HG03575 (cell line): ENCODE data around the gene CCL4.
"Not testable (repeated sequence)": the region's sequence is repeated elsewhere in the genome, so short reads cannot be mapped to it uniquely, and the experiment has no call there.

Experiments used
- ATAC-seq: cut with Tn5 transposase; IDR thresholded peaks from one replicate; pipeline ENCODE4 v1.9.1; 2021; ENCODE audit not compliant: unreplicated experiment, insufficient number of reproducible peaks, low FRiP score; ENCODE audit errors: extremely low read depth

Gene CCL4

DNA sequence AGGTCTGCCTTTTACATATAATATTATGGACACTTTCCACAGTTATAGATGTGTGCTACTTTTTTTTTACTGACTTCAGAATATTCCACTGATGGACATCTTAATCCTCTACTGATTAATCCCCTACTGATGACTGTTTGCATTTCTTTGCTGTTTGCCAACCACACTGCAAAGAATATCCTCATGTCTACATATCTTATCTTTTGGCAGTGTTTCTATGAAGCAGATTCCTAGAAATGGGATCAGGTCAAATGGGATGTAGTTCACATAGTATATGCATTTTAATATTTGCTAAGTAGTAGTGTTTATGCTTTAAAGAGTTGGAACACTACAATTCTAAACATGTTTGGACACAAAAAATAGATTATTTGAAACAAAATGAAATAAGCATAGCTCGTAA is 16.8 kb upstream of the CCL4 start:
- ATAC-seq: no peak

DNA sequence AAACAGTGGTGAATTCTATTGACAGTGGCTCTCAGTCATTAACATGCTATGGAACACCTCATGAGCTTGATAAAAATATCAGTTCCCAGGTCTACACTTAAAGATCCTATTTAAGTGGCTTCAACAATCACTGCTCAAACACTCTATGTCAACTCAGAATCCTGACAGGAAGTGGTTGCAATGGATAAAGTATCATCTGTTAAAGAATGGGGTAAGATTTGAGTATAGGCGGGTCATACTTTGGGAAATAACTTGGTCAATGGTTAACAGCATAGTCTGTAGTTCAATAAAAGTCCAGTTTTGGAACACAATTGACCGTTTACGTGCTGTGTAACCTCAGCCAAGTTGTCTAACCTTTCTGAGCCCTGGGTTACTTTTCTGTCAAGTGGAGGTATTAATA is 16.2 kb upstream of the CCL4 start:
- not testable (repeated sequence) for ATAC-seq

DNA sequence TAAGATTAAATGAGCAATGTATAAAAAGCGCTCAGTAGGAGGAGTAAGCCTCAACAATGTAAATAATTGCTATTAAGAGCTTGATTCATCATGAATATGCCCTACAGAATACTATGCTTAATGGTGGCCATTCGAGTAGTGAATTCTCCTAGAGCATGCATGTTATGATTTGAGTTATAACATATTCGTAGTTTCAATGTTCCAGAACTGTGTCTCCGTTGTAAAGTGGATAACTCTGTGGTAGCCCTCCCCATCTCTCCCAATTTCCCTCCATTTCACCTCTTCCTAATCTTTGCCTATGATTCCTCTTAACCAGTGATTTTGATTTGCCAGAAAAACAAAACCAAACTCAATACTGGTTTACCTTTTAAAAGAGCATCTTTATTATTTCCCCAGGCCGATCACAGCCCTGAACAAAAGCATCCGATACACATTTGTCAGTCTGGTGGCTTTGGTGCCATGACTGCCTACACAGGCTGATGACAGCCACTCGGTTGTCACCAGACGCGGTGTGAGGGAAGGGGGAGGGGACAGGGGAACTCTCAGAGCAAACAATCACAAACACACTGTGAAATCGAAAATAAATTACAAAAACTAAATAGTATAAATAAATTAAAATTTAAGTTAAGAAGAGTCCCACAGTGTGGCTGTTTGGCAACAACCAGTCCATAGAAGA is 15.6 kb upstream of the CCL4 start:
- ATAC-seq: not testable (repeated sequence)

DNA sequence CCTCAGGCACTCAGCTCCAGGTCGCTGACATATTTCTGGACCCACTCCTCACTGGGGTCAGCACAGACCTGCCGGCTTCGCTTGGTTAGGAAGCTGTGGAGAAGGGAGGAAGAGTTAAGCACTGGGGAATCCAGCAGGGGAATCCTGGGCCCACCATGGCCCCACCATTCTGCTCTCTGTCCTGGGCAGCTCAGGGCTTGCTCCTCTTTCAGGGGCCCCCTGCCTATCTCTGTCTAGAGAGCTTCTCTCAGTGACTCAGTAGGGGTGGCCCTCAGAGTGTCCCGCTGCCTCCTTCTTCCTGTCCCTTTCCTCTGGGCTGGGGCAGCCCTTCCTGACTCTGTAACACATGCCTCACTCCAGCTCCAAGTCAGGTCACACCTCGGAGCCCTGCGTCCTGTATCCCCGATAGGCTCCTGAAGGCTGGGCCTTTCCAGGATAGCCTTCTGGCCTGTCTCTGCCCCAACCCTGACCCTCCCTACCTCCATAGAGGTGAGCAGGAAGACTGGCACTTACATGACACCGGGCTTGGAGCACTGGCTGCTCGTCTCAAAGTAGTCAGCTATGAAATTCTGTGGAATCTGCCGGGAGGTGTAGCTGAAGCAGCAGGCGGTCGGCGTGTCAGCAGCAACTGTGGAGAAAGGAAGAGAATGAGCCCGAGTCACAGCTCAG is 14.8 kb upstream of the CCL4 start:
- no peak for ATAC-seq

DNA sequence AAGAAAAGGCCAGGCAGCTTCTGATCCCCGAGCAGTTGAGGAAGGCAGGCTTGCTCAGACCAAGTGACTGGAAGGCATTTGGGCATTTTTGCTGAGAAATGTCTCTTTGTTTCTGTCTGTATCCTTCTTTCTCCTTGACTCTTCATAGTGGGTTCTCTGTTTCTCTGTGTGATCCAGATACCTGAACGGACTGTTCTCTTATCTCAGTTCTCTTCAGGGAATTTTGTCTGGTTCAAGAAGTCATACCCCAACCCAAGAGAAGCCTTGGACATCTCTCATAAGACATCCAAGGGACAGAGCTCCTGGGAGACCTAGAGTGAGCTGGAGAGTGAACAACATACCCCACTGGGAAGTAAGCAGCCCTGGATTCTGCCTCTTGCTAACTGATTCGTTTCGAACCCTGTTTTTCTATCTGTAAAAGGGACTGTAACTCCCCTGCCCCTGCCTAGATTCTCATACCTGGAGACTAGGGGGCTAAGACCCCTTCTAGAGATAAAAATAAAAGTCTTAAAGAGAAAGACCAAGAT is 14.2 kb upstream of the CCL4 start:
- no peak for ATAC-seq

DNA sequence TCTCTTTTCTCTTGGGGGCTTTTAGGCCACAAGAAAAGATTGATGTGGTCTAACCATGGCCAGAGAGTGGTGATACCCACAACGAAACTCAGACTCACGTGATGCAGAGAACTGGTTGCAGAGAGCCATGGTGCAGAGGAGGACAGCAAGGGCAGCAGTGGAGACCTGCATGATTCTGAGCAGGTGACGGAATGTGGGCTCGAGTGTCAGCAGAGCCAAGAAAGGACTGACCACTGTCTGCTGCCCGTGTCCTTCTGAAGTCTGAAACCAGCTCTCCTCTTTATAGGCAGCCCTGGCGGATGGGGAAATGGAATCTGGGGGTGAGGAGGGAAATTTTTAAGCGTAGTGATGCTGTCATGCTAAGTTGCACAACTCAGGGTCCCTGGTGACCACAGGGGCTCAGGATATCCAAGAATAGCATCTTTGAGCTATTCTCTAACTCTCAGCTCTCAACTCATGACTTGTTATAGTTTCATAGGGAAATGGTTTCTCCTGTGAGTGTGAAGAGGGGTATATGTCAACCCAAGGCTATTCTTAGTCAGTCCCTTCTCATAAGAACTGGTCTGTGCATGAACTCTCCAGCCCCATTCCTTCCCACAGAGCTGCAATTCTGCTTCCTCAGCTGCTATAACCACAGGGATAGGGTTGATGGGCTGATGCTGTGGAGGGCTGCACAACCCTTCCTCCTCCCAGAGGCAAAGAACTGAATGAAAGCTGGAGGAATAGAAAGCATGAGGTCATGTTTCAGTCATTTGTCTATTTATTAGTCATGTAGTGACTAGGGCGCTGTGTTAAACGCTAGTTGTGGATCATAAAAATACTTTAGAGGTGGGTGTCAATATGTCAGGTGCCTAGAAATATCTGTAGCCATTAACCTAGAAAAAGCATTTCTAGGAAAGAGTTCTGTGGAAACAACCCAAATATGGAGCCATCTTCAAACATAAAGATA is 13.5 kb upstream of the CCL4 start, which contains the start of gene CCL3:
CCL3 (minus strand) TSS at position 256 of the 949 bp plus-strand sequence; CDS start at position 171, 85 bp downstream.
- ATAC-seq: peak; percentile 35

DNA sequence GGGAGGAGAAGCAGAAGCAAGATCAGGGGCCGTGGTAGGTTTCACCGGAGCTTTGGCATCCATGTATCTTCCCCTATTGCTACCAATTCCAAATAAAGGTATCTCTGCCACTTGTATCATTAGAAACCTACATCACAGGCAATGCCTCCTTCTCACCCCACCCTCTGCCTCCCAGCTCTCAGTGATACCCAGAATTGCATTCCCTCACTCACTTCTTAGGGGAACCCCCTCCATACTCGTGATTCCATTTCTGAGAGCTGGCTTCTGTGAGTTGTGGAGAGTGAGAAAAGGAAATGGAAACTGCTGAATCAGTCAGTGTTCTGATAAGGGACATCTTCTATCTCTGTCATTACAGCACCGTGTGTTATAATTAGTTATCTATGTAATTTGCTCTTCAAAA is 11.4 kb upstream of the CCL4 start:
- no peak for ATAC-seq

DNA sequence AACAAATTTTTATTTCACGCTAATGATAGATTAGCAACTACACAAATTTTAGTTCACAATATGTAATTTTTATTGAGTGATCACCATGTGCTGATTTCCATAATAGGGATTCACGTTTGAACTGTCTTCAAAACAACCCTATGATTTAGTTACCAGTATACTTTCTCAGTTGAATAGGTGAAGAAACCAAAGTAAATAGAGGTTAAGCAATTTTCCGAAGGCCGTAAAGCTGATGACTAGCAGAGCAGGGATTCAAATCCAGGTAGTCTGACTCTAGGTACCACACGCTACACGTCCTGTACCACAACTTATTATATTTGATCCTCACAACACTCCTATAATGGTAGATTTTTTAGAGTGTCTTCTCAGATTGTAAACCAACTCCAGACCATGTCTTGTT is 10.9 kb upstream of the CCL4 start:
- not testable (repeated sequence) for ATAC-seq

DNA sequence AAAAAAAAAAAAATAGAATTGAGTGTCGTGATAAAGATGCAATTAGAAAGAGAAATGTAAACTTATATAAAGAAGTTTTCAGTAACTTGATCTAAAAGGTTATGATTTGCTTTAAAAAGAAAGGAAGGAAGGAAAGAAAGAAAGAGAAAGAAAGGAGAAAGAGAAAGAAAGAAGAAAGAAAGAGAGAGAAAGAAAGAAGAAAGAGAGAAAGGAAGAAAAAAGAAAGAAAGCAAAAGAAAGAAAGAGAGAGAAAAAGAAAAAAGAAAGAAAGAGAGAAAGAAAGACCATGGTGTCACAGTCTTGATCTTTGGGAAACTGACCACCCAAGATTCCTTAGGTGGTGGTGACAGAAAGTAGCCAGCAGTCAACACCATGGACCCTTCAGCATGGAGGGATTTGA is 9.4 kb upstream of the CCL4 start:
- ATAC-seq: no peak

DNA sequence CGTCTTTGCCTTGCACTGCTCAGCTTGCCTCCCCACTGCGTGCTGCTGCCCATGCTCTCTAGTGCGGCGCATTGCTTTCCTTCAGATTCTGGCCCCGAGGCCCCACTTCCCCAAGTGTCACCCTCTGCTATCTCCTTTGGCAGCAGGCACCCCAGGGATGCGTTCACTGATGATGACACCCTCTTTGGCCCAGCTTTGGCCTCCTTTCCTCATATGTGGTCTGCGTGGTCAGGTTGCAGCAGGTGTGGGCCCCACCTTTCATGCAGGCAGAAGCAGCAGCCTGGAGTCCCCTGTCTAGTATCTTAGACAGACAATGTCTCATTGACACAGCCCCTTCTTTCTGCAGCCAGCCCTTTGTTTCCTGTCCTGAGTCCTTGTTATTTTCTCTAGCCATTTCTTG is 8.9 kb upstream of the CCL4 start:
- ATAC-seq: no peak

DNA sequence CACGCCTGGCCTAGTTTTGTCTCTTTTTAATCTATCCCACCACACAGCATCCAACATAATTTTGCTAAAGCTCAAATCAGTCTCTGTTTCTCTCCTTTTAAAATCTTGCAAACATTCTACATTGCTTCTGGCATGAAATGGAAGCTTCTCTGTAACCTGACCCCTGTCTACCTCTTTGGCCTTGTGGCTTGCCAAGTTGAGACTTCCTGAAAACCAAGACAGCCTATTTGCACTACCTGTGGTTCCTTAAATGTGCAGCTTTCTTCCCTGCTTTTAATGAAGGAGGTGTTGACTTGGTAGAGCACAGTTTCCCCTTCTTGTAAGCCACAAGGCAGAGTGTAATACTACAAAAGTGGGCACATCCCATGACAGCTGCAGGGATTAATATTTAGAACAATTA is 7.6 kb upstream of the CCL4 start:
- ATAC-seq: no peak

DNA sequence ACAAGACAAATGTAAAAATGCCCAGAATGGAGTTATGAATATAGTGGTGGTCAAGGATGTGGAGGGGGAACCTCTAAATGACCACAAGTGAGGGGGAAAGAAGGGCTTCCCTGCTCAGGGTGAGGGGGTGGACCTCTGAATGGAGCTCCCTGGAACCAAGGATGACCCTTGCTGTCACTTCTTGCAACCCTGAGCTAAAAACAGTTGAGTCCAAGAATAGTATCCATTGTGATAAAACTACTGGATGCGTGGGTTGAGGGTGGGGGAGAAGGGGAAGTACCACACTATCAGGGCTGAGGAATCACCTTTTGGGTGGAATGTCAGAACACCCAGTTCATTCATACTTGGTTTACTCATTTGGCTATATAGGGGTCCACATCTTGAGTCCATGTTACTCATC is 4.6 kb upstream of the CCL4 start:
- ATAC-seq: not testable (repeated sequence)

DNA sequence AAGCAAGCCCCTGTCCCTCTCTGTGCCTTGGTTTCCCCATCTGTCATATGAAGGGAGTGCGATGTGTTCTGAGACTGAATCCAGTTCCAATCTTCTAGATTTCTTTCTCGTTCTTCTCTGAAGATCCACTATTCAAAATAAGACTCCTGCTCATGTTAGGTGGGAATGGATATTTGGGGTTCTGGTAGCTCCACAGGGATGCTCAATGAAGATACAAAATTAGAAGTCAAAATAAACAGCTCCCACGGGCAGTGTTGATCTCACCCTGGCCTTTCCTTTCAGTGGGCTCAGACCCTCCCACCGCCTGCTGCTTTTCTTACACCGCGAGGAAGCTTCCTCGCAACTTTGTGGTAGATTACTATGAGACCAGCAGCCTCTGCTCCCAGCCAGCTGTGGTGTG is 619 bp downstream of the CCL4 start:
- ATAC-seq: not testable (repeated sequence)

DNA sequence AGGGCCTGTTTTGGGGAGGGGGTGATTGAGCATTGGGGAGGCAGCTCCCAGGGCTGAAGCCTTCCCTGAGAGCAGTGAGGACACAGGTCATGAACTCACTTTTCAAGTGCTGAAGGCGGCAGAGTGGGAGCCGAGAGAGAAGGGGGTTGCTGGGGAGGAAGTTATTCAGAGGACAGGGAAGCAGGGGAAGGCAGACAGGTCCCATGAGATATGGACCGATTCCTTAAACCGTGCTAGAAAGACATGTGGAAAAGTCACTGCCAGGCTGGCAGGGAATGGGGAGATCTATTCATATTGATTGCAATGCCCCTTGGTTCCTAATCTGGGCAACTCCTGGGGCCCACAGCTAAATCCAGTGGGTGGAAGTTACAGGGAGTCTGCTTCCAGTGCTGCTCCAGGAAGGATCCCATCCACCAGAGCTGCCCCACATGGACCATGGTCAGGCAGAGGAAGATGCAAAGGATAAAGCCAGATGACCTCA is 1.1 kb downstream of the CCL4 start:
- ATAC-seq: no peak

DNA sequence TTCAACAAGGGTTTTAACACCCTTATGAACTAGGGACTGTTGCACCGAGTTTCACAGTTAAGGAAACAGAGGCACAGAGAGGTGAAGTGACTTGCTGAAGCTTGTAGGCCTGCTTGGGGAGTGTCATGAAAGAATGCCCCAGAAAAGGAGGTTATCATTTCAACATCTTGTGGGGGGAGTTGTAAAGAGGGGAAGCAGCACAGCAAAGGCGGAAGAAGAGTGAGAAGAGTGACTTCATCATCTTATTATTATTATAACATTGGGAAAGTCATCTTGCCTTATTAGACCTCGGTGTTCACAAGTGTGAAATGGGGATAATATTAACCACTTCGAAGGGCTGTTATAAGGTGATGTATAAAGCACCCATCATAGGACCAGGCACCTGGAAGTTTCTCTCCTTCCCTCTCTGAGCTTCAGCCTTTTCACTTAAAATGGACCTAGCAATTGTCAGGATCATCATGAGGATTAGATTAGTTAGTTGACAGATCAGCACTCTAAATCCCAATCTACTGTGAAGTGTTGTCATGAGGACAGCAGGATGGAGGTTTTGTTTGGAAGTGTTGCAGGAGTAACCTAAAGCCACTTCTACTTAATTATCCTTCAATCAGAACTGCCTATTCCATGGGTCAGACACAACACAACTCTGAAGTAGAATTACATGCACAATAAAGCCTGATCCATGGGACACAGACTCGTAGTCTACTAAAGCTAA is 2.3 kb downstream of the CCL4 start:
- ATAC-seq: no peak

DNA sequence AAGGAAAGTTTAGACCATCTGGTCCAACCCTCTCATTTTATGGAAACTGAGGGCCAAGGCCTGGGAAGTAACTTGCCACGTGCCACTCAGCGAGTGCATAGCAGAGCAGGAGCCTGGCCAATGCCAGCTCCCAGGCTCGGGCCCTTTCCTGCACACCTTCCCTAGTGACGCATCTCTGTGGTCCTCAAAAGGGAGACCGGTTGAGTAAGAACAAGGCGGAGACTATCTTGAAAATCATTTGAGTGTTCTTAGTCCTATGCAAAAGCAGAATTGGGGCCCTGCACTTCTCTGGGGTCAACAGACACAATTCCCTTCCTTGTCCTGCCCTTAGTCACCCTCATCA is 2.8 kb downstream of the CCL4 start:
- ATAC-seq: no peak

DNA sequence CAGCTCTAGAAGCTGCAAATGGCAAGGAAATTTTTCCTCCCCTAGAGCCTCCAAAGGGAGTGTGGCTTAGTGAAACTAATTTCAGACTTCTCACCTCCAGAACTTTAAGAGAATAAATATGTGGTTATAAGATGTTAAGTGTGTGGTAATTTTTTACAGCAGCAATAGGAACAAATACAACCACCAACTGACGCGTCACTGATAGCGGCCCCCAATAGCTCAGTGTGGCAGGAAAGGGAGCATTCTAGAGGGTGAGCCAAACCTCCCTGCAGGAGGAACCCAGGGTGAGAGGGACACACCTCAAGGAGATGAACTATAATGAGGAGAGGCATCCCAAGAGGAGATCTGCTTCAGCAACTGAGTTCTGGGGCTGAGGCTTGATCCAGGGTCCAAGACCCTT is 4.0 kb downstream of the CCL4 start:
- ATAC-seq: no peak

DNA sequence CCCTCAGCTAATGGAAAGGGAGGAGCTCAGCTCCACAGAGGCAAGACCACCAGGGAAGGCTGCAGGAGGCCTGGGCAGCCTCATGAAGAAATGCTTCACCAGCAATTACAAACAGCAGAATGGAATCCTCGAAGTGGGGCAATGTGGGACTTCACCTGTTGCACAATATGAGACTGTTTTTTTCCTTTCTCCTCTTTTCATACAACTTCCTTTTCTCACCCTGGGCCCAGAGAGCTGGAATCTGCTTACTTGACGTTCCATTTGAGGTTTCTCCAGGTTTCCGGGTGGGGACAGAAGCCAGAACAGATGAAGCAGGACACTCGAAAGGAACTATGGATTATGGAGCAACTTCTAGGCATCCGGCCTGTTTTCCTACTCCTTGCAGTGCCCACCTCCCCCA is 4.6 kb downstream of the CCL4 start:
- not testable (repeated sequence) for ATAC-seq

DNA sequence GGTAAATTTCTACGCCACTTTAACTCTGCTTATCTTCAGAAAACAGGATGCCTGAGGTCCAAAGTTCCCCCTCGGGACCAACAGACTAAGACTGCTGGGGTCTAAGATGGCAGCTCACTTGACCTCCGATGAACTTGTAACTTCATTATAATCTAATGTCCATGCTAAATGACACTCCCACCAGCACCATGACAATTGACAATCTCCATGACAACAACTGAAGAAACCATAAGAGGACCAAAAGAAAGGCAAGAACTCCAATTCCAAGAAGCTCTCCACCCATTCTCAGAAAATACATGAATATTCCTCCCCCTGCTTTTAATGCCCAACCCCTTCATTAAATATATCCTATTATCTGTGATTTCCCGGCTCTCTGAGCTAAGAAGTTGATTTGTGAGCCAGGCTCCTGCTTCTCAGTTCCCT is 7.5 kb downstream of the CCL4 start:
- ATAC-seq: no peak
